CD4-positive, alpha-beta T cell (primary cell): ENCODE results near the gene ARHGAP6. TPM values are rescaled to one million over a fixed set of nuclear protein-coding genes. Genes with fewer than 3 reads are reported as not detected.

Experiments used
- ATAC-seq: fragments of 200-7000 bp; cut with Tn5 transposase; one replicate; pipeline ENCODE4 v1.10.0; 2022; ENCODE audit warnings: mild to moderate bottlenecking; ENCODE audit not compliant: poor library complexity
- CTCF ChIA-PET: fragments of 350-600 bp; sonication (Branson Sonifier 250); formaldehyde crosslinking; loops from one replicate; lab custom pipeline; 2021; ENCODE audit warnings: antibody characterized with exemption, inconsistent platforms; lab: Charles Lee
- POLR2A ChIA-PET: fragments of 350-600 bp; sonication (Branson Sonifier 250); formaldehyde crosslinking; loops from one replicate; lab custom pipeline; 2021; ENCODE audit warnings: antibody characterized with exemption, inconsistent platforms; lab: Charles Lee
- DNase-seq, 14 experiments: peaks; one replicate each; pipeline ENCODE4 v3.0.0-alpha.2; 2013 to 2020; ENCODE audit warnings: mixed read lengths in 2 of 14
- H3K27ac ChIP-seq, 2 donors: one replicate each; pipeline versions ENCODE4 v1.5.1 to v1.7.0; 2013; ENCODE audit warnings: low read length in 2 of 2, low read depth in 1 of 2, mild to moderate bottlenecking in 1 of 2
- H3K27me3 ChIP-seq, 2 experiments: 1 replicate in 1 of 2; 2 replicates in 1 of 2; pipeline versions ENCODE4 v1.6.1 to v1.7.0; 2013; ENCODE audit warnings: low read length in 2 of 2, control low read depth in 1 of 2, mild to moderate bottlenecking in 1 of 2, moderate library complexity in 1 of 2; ENCODE audit not compliant: insufficient read depth in 2 of 2, control insufficient read depth in 1 of 2
- H3K36me3 ChIP-seq: one replicate; pipeline ENCODE4 v1.6.1; 2013; ENCODE audit warnings: low read length, control low read depth; ENCODE audit not compliant: insufficient read depth
- H3K4me1 ChIP-seq: one replicate; pipeline ENCODE4 v1.6.1; 2013; ENCODE audit warnings: low read length, control low read depth; ENCODE audit not compliant: insufficient read depth
- H3K4me3 ChIP-seq: one replicate; pipeline ENCODE4 v1.5.1; 2013; ENCODE audit warnings: mild to moderate bottlenecking, low read length, moderate library complexity
- H3K9me3 ChIP-seq, 2 experiments: 1 replicate in 1 of 2; 2 replicates in 1 of 2; pipeline versions ENCODE4 v1.6.1 to v1.7.0; 2013; ENCODE audit warnings: low read length in 2 of 2, mild to moderate bottlenecking in 2 of 2, control low read depth in 1 of 2, moderate library complexity in 1 of 2; ENCODE audit not compliant: control insufficient read depth in 1 of 2, insufficient read depth in 1 of 2
- H3K27ac Mint-ChIP-seq: one replicate; pipeline ENCODE4 v1.8.0; 2020; ENCODE audit warnings: mixed read lengths
- H3K27me3 Mint-ChIP-seq: one replicate; pipeline ENCODE4 v1.8.0; 2021; ENCODE audit warnings: mixed read lengths
- H3K36me3 Mint-ChIP-seq: one replicate; pipeline ENCODE4 v1.8.0; 2021; ENCODE audit warnings: low read depth, mixed read lengths
- H3K4me1 Mint-ChIP-seq: one replicate; pipeline ENCODE4 v1.8.0; 2021; ENCODE audit warnings: low read depth, mixed read lengths
- H3K4me3 Mint-ChIP-seq: one replicate; pipeline ENCODE4 v1.8.0; 2020; ENCODE audit warnings: mild to moderate bottlenecking, mixed read lengths
- H3K9me3 Mint-ChIP-seq: one replicate; pipeline ENCODE4 v1.8.0; 2020; ENCODE audit warnings: mixed read lengths
- intact Hi-C, 2 experiments: fragments of 100-400 bp; cut with DNase I in 1 of 2; cut with micrococcal nuclease in 1 of 2; formaldehyde crosslinking; loops; one replicate each; pipeline versions ENCODE4 v1.15.1 to v1.9.0; 2023 to 2025; cut with DNase I, micrococcal nuclease
- total RNA-seq, 174 experiments: library from RNA in 2 of 174; stranded (reverse) in 2 of 174; gene quantifications; one replicate each; pipeline ENCODE4 v1.2.3 and lab custom pipeline; 2021 to 2026
- TF ChIP-seq, protein P1 (sequence below): fragments of 200-600 bp; IDR thresholded peaks from one replicate; pipeline ENCODE4 v1.8.0; 2022; ENCODE audit warnings: antibody characterized with exemption, mild to moderate bottlenecking

The ARHGAP6 gene
- total RNA-seq, 2 experiments from 2014 or later: not detected

GRCh38 chrX:11406109-11406765 lies 259.5 kb downstream of the ARHGAP6 start:
- H3K36me3 ChIP-seq: no peaks in the 10 kb centered on the region
- no peak overlapping the region for H3K27ac ChIP-seq
- Mint-ChIP-seq H3K27me3 (no peaks in the 10 kb centered on the region), H3K36me3 (no peaks in the 10 kb centered on the region), H3K9me3 (no peaks in the 10 kb centered on the region), H3K4me1 (no peaks in the 10 kb centered on the region), H3K4me3 (no peak overlapping the region), H3K27ac (no peak overlapping the region)
- intact Hi-C loops: no loop called here
- TF ChIP-seq, protein P1, sequence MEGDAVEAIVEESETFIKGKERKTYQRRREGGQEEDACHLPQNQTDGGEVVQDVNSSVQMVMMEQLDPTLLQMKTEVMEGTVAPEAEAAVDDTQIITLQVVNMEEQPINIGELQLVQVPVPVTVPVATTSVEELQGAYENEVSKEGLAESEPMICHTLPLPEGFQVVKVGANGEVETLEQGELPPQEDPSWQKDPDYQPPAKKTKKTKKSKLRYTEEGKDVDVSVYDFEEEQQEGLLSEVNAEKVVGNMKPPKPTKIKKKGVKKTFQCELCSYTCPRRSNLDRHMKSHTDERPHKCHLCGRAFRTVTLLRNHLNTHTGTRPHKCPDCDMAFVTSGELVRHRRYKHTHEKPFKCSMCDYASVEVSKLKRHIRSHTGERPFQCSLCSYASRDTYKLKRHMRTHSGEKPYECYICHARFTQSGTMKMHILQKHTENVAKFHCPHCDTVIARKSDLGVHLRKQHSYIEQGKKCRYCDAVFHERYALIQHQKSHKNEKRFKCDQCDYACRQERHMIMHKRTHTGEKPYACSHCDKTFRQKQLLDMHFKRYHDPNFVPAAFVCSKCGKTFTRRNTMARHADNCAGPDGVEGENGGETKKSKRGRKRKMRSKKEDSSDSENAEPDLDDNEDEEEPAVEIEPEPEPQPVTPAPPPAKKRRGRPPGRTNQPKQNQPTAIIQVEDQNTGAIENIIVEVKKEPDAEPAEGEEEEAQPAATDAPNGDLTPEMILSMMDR: no peak
- H3K27me3 ChIP-seq: no peaks in the 10 kb centered on the region
- no peaks in the 10 kb centered on the region for H3K9me3 ChIP-seq
- no peaks in the 10 kb centered on the region for H3K4me1 ChIP-seq
- no peak overlapping the region for H3K4me3 ChIP-seq
- no peak for DNase-seq
- CTCF ChIA-PET: no interaction called here
- ATAC-seq: no peak
- POLR2A ChIA-PET: no interaction called here

- no peaks in the 10 kb centered on the region for H3K4me1 ChIP-seq
- no peak overlapping the region for H3K27ac ChIP-seq
- ChIA-PET CTCF (no interaction called here), POLR2A (no interaction called here)
- ATAC-seq: no peak
- Mint-ChIP-seq H3K27ac (no peak overlapping the region), H3K4me1 (no peaks in the 10 kb centered on the region), H3K27me3 (no peaks in the 10 kb centered on the region), H3K4me3 (no peak overlapping the region), H3K9me3 (no peaks in the 10 kb centered on the region), H3K36me3 (no peaks in the 10 kb centered on the region)
- intact Hi-C loops: no loop called here
- no peaks in the 10 kb centered on the region for H3K9me3 ChIP-seq
- no peaks in the 10 kb centered on the region for H3K36me3 ChIP-seq
- TF ChIP-seq, protein P1: no peak
- no peak overlapping the region for H3K4me3 ChIP-seq
- DNase-seq: no peak
- no peaks in the 10 kb centered on the region for H3K27me3 ChIP-seq
Observed at GRCh38 chrX:11403631-11404030, 262.1 kb downstream of the ARHGAP6 start.

- intact Hi-C loops: no loop called here
- H3K4me3 ChIP-seq: no peak overlapping the region
- no peaks in the 10 kb centered on the region for H3K27me3 Mint-ChIP-seq
- H3K4me1 Mint-ChIP-seq: no peaks in the 10 kb centered on the region
- no peaks in the 10 kb centered on the region for H3K4me1 ChIP-seq
- H3K27ac Mint-ChIP-seq: no peak overlapping the region
- ChIA-PET CTCF (no interaction called here), POLR2A (no interaction called here)
- TF ChIP-seq, protein P1: no peak
- no peaks in the 10 kb centered on the region for H3K36me3 Mint-ChIP-seq
- no peak overlapping the region for H3K4me3 Mint-ChIP-seq
- no peaks in the 10 kb centered on the region for H3K9me3 Mint-ChIP-seq
- no peaks in the 10 kb centered on the region for H3K27me3 ChIP-seq
- no peak overlapping the region for H3K27ac ChIP-seq
- H3K36me3 ChIP-seq: no peaks in the 10 kb centered on the region
- DNase-seq (no peak), ATAC-seq (no peak)
- no peaks in the 10 kb centered on the region for H3K9me3 ChIP-seq
Observed at GRCh38 chrX:11401966-11402365, 263.8 kb downstream of the ARHGAP6 start.
